NCI-H1092 treated with DMSO at 0.1 percent for 48 hours (cell line): Measurements from ENCODE around the gene GYS2.
"Not testable (repeated sequence)": the region's sequence is repeated elsewhere in the genome, so short reads cannot be mapped to it uniquely, and the experiment has no call there.

Source experiments
- DNase-seq: peaks from one replicate; lab custom pipeline; 2025; lab: John Stamatoyannopoulos, UW

The GYS2 gene

DNA sequence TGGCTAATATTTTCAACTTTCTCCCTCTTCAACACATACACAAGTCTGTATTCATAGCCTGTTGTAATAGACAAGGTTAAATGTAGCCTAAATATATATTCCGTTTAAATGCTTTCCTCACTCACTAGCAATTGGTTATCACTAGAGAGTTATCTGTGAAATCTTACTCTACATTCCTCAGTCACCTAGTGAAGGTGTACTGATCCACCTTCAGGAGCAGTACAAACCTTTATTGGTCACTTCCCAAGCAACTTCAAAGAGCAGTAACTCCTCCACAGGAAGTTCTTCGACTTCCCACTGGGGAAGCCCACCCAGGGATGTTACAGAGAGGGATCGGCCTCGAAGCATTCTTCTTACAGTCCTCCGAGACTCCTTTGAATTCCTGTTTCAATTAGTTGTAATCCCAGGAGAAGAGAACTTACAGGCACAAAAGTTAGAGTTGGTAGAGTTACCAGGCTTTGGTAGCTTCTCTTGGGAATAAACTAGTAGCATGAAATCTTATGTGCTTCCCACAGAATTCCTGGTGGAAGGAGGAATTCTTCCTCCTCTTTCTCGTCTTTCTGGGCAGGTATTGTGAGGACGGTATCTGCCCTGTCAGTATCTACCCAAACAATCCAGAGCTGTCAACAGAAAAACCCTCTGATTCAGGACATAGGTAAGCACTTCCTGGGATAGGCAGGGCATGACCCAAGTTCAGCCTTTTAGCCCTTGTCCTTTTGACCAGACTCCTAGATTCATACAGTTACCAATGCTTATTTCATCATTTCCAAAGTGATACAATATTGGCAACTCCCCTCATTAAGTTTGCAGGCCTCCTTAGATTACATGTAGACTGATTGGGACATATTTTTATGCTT is at the start of gene GYS2:
GYS2 (minus strand) TSS at position 603 of the 857 bp plus-strand sequence; CDS start at position 348, 255 bp downstream.
- DNase-seq = no peak

DNA sequence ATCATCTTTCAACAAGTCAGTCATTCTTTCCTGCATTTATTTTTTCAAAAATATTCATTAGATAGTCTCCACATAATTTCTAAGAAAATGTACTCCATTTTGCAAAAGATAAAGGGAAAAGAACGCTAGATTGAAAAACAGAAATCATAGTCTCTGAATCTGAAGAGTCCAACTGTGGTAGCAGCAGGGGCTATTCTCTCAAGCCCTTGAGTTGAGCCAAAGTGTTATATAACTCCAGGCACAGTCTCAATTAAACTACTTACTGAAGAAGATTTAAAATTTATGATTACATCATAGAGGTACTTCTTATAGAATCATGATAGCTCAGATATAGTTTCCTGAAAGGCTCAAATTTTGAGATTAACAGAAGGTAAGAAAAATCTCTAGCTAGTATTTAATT is 47.2 kb upstream of the GYS2 start:
- DNase-seq = no peak

DNA sequence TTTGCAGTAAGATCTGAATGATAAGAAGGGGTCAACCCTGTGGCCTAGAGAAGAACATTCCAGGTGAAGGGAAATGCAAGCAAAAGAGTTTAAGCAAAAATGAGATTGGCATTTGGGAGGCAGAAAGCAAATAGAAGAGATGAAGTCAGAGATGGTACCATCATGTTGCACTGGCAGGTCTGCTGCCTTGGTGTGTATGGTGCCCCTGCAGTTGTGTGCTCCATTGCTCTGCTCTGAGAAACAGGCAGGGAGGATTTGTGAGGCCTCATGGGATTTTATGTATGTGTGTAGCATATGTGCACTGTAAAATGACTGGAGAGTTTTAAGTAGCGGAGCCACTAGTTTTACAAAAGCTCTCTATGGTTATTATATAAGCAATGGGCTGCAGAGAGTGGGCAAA is 46.4 kb upstream of the GYS2 start:
- DNase-seq = no peak

DNA sequence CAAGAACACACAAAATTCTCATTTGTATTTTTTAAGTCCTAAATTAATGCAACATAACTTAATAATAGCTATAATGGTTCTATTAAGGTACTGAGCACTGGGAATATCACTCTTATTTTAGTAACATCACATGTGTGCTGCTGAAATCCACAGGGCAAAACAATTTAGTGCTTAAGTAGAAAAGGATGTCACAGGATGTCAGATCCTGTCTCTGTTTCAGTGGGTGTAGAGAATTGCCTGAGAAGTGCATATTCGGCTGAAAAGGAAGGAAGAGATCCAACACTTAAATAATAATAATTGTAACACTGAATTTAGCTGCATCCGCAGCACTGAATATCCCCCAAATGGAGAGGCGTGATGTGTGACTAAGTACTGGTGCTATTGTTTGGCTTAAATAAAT is 44.4 kb upstream of the GYS2 start:
- DNase-seq = no peak

DNA sequence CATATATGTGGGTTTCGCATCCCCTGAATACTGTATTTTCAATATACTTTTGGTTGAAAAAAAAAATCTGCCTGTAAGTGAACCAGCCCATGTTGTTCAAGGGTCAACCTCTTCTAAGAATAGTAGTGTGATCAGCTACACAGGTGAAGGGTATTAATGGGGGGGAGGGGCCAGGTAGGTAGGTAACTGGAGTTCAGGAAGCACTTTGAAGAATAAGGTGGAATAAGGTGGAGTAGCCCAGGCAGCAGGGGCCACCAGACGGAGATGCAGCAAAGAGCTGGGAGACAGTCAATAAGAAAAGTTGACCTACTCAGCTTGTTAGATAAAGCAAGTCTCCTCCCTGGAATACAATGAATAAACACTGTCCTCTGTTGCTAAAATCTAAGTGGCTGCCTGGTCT is 43.7 kb upstream of the GYS2 start:
- DNase-seq = no peak

DNA sequence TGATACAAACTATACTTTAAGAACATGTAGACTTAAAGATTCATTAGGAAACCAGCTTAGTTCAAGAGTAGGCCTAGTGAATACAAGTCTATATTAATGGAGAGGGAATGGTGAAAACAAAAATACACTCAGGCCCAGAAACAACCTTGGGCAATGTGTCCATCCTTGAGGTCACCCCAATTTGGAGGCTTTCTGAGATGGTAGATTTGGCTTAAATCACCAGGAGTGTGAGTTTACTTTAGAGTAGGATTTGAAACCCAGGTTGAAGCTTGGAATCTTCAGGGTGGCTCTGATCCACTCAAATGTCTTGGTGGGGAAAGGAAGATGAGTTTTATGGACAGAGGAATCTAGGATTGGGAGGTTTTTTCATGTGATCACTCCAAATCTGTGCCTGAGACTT is 42.5 kb upstream of the GYS2 start:
- DNase-seq = no peak

DNA sequence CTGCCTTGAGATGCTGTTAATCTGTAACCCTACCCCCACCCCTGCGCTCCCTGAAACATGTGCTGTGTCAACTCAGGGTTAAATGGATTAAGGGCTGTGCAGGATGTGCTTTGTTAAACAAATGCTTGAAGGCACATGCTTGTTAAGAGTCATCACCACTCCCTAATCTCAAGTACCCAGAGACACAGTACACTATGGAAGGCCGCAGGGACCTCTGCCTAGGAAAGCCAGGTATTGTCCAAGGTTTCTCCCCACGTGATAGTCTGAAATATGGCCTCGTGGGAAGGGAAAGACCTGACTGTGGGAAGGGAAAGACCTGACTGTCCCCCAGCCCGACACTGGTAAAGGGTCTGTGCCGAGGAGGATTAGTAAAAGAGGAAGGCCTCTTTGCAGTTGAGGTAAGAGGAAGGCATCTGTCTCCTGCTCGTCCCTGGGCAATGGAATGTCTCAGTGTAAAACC is 40.4 kb upstream of the GYS2 start:
- DNase-seq = not testable (repeated sequence)

DNA sequence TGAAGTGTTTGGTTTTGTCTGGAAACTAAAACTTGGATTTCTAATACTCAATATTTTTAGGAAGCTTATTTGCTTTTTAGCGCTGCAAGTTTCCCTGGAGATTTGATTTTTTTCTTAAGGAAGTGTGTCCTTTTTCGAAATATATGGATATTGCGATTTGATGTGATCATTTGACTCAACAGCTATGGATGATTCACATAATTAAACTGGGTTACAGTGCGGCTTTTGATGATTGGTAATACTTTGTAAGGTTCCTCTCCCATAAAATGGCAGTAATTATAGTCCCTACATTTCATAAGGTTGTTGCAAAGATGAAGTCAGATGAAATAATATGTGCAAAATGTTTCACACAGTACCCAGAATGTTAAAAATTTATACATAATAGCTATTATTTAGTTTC is 39.9 kb upstream of the GYS2 start:
- DNase-seq = no peak

DNA sequence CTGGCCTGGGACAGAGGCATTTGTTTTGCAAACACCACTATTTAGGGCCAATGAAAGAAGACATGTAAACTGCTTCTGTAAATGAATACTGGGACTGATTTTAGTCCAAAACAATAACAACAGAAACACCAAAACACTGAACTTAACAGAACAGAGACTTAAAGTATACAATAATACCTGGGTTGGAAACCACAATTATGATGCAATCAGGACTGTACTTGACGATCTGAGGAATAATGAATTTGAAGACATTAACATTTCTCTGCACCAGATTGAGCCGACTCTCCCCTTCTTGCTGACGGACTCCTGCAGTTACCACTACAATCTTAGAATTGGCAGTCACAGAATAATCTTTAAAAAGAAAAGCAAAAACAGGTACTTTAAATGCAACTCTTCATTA is 39.1 kb upstream of the GYS2 start:
- no peak for DNase-seq

DNA sequence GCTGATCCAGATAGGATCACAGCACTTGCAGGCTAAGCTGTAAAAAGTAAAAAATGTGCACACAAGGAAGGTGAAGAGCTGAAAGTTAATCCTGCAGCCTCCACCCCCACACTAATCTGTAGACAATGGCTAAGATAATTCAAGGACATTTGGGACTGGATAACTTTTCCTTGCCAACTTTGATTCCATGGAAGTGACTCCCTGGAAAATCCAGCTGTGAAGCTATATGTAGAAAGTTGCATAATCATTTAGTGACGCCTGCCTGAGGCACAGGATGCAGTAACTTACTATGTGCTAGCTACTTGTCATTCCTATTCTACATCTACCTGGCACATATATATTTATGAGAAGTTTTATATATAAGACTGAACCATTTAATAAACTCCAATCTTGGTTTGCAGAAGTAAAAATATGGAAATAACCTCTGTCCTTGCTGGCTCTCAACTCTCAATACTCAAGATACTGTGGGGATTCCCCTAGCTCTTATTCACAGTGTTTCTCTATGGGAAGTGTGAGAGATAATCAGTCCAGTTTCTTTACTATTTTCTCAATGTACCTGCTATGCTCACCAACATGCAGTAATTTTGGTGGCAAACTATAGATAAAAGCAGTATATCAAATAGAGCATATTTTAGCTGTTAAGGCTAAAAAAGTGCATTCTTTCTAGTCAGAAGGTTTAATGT is 38.2 kb upstream of the GYS2 start:
- no peak for DNase-seq

DNA sequence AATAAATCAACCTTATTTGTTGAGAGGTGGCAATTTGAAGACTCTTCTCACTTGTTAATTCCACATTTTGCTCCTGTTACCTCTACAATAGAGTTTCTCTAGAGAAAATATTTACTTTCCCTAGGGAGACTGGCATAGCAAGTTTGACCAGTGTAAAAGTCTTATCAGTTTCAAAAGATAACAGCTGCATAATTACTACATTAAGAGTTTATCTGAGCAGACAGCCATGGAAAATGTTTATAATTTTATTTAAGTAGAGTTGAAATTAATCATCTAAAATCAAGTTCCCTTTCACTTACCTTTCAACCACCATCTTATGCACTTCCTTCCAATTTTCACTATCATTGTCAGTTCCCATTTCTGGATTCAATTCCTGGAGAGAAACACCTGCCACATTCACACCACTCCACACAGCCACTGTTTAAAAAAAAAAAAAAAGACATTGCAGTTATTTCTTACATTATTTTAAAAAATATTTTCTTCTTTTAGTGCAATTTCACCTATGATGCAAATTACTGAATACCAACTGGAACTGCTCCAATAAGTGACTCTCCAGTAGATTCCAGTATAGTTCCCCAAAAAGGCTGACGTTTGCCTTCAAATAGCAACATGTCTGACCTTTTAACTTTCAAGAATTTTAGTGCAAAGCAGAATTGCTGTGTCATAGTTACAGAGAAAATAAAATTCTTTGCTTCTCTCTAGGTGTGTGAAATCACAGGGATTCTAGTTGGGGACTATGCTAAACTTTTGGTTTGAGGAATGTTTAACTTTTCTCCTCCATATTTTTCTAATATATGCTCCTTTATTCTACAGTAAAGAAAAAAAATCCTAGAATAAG is 33.6 kb upstream of the GYS2 start:
- no peak for DNase-seq

DNA sequence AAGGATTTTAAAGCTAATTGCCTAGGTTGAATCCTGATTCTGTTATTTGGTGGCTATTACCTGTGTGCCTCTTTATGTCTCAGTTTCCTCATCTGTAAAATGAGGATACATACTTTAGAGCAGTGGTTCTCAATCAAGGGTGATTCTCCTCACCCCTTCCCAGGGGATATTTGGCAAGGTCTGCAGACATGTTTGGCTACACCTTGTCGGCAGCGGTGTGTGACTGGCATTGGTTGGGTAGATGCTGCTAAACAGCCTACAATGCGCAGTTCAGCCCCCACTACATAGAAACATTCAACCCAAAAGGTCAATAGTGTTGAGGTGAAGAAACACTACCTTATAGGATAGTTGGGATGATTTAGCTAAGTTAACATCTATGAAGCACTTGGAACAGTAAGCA is 29.6 kb upstream of the GYS2 start:
- no peak for DNase-seq

DNA sequence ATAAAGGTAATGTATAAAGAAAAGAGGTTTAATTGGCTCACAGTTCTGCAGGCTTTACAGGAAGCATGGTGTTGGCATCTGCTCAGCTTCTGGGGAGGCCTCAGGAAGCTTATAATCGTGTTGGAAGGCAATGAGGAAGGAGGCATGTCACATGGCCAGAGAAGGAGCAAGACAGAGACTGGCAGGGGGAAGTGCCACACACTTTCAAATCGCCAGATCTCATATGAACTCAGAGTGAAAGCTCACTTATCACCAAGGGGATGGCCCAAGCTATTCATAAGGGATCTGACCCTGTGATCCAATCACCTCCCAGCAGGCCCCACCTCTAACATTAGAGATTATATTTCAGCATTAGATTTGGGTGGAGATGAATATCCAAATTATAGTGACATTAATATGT is 26.7 kb upstream of the GYS2 start:
- no peak for DNase-seq

DNA sequence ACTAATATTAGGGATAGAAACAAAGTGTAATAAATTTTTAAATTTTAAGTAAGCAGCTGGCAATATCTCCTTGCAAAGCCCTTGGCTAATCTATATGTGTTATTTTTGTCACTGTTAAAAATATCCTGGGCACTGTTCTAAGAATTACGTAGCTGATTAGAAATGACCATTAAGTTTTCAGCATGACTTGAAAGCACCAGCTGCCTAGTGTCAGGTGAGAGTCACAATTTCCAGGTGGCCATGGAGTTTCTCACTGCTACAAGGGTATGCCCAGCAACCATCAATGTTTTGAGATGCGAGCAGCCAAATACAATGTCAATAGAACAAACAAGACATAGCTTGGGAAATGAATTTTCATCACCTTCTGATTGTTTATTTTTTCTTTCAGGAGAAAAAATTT is 23.3 kb upstream of the GYS2 start:
- no peak for DNase-seq

DNA sequence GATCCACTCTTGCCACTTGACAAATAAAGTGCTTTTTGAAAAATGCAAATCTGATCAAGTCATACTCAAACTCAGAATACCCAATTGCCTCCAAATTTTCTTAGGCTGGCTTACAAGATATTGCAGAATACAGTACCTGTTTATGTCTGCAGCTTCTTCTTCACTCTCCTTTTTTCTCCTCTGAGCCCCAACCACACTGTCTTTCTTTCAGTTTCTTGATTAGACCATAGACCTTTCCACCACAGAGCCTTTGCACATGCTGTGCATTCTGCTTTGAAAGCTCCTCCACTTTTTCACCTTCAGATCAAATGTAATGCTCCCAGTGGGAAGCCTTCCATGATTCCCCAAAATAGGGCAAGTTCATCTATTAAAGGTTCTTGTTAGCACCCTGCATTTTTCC is 13.9 kb upstream of the GYS2 start:
- DNase-seq = no peak

DNA sequence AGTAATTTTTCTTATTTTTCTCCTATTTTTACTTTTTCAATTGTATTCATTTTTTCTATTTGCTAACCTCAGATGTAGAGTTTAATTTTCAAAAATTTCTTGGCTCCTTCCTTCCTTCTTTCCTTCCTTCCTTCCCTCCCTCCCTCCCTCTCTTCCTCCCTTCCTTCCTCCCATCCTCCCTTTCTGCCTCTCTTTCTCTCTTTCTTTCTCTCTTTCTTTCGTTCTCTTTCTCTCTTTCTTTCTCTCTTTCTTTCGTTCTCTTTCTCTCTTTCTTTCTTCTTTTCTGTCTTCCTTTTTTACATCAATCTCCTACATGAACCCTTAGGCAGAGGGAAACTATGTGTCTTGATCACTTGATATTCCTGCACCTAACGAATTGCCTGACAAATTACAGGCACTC is 12.4 kb upstream of the GYS2 start:
- no peak for DNase-seq

DNA sequence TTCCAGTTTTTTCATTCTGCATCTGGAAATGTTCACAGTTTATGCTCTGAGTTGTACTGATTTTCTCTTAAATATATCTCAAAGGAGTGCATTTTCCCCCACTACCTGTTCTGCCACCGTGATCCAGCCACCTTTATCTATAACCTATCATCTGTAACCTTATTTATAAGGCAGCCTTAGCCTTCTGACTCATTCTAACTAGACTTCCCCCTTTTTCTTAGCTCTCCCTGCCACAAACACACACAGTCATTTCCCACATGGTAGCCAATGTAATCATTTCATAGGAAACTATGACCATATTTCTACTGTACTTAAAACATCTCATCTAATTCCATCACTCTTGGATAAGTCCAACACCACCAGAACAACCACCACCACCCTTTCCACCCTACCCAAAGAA is 10.8 kb upstream of the GYS2 start:
- no peak for DNase-seq

DNA sequence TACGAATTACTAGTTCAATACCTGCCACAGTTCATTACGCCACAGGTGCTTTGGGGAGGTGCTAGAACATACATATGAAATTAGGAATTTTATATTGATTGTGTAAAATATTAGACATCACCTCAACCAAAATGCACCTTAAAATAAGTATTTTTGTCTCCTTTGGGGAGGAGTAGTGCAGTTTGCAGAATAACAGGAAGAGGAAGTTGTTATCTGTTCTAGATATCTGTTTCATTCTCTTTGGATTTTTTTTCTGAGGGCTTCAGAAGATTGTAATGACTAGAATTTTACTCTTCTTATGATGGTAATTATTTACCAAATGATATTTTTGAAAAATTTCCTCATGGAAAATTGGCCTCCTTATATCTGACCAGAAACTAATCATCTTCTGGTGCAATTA is 9.9 kb upstream of the GYS2 start:
- no peak for DNase-seq

DNA sequence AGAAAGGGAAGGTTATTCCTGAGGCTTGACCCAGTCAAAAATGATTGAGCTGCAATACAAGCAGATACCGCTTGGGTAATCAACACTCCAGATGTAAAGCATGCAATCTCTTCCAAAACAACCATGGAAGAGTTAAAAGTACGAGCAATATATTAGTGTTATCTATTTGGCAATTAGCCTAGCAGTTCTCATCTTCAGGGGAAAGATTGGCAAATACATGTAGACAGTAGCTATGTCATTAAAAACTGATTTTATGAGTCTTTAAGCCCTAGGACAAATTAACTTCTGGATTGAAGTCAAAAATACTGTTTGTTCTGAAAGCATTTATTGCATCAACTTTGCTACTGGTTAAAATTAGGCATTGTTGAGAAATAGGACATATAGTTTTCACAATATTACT is 9.3 kb upstream of the GYS2 start:
- no peak for DNase-seq

DNA sequence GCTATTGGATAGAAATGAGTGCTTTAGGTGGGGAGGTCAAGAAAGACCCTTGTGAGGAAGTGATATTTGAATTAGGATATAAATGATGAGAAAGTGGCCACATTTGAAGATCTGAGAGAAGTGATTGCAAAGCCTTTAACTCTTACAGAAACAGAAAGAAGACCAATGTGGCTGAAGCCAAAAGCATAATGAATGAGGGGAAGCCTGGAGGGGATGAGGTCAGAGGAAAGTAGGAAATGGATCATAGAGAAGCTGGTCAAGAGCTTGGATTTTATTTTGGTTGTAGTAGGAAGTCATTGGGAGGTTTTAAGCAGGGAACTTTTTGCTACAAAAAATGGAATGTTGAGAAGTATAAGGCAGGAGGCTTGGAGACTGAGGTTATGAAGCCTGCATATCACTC is 3.5 kb upstream of the GYS2 start:
- DNase-seq = no peak

DNA sequence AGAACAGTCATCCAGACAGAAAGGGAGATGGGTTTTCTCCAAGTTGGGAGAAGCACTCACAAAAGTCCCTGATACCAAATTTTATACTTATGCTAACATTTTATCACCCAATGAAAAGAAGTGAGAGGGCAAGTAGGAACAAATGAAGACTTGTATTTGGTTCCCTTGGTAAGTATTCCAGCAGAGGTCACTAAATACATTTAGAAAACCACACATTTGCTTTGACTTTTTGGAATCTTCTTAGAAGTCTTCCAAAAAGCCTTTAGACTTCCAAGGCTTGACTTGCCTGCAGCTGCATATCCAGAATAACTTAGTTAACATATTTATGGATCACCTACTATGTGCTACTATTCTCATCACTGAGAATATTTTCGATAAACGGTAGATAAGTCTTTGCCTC is 3.1 kb upstream of the GYS2 start:
- DNase-seq = no peak

DNA sequence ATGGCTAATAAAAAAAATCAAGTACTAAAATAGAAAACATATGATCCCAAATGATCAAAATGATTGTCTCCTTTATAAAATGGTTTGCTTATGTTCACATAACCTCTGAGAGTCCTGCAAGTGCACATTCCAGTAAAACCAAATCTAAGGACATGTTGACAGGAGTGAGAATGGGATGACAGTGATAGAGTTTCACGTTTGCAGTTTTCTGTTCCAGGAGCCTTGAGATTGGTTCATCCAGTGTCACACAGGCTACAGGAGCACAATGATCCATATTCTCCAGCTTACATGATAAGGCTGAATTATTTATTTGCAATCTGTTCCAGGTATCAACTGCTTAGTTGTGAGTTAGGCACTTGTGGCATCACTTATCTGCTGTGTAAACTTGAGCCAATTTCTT is 1.5 kb upstream of the GYS2 start:
- no peak for DNase-seq

DNA sequence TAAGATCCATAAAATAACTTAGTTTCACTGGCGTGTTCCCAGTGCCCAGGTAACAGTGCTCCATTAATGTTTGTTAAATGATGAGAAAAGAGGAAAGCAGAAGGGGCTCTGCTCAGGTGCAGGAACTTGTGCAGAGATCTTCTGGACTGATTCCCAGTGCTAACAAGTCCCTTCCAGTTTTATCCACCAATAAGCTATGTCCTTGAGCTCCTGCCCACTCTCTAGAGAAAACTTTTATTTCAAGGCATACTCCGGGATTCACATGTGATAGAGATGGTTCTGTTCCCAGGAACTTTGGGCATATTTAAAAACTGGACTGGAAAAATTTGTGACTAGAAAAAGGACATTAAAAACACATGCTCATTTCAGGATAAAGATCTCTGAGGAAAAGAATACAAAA is 1.9 kb downstream of the GYS2 start:
- no peak for DNase-seq
